SU-DHL-6 (cell line): ENCODE data around the gene NFKBIE.

Experiments used
- H2AFZ ChIP-seq: fragments of 200-600 bp; sonication (generic); 2 replicates; pipeline ENCODE4 v1.6.1; 2014; ENCODE audit warnings: low read depth, mild to moderate bottlenecking, moderate library complexity, mixed read lengths, antibody characterized with exemption, low read length; ENCODE audit not compliant: severe bottlenecking
- H3F3A ChIP-seq: fragments of 200-600 bp; shearing (Covaris generic); 2 replicates; pipeline ENCODE4 v1.6.0; 2016; ENCODE audit warnings: antibody characterized with exemption, mild to moderate bottlenecking; ENCODE audit not compliant: insufficient read depth
- H3K27ac ChIP-seq: fragments of 200-600 bp; sonication (generic); 2 replicates; pipeline ENCODE4 v1.5.1; 2016; ENCODE audit warnings: low read depth, mild to moderate bottlenecking, low read length, moderate library complexity, mixed read lengths
- H3K27me3 ChIP-seq: fragments of 200-600 bp; sonication (generic), shearing (Covaris generic); 2 replicates; pipeline ENCODE4 v1.6.0; 2014; ENCODE audit warnings: mild to moderate bottlenecking, low read length
- H3K36me3 ChIP-seq: fragments of 200-600 bp; sonication (generic); 2 replicates; pipeline ENCODE4 v1.6.1; 2014; ENCODE audit warnings: mild to moderate bottlenecking, low read length, mixed read lengths
- H3K4me2 ChIP-seq: fragments of 300-600, 200-600 bp; shearing (Covaris generic), sonication (generic); 2 replicates; pipeline ENCODE4 v1.6.0; 2014; ENCODE audit warnings: low read length, low read depth, mild to moderate bottlenecking; ENCODE audit not compliant: poor library complexity, severe bottlenecking
- H3K4me3 ChIP-seq: fragments of 200-600 bp; sonication (generic); 2 replicates; pipeline ENCODE4 v1.5.1; 2014; ENCODE audit warnings: antibody characterized with exemption, low read length, mild to moderate bottlenecking, mixed read lengths; ENCODE audit not compliant: insufficient read depth, poor library complexity, severe bottlenecking
- H3K79me2 ChIP-seq: fragments of 200-600 bp; sonication (generic); 2 replicates; pipeline ENCODE4 v1.6.1; 2014; ENCODE audit warnings: mild to moderate bottlenecking, low read length, moderate library complexity; ENCODE audit not compliant: insufficient read depth
- H3K9ac ChIP-seq: fragments of 200-600 bp; sonication (generic); 2 replicates; pipeline ENCODE4 v1.7.0; 2014; ENCODE audit warnings: mild to moderate bottlenecking, low read length
- H3K9me2 ChIP-seq: fragments of 200-600 bp; sonication (generic); replicated peaks from 2 replicates; pipeline ENCODE4 v1.6.1; 2014; ENCODE audit warnings: low read length; ENCODE audit not compliant: insufficient read depth
- H3K9me3 ChIP-seq: fragments of 200-600 bp; sonication (generic); 2 replicates; pipeline ENCODE4 v1.6.1; 2014; ENCODE audit warnings: low read length, mixed read lengths; ENCODE audit not compliant: insufficient read depth
- H4K20me1 ChIP-seq: fragments of 200-600 bp; sonication (generic); 2 replicates; pipeline ENCODE4 v1.6.1; 2014; ENCODE audit warnings: low read depth, mild to moderate bottlenecking, antibody characterized with exemption, low read length, moderate library complexity, mixed read lengths
- CTCF ChIP-seq: fragments of 200-600 bp; sonication (generic); IDR thresholded peaks from one replicate; pipeline ENCODE4 v1.5.1; 2017; ENCODE audit warnings: antibody characterized with exemption, mild to moderate bottlenecking, low read length, moderate library complexity; ENCODE audit not compliant: insufficient read depth, poor library complexity, severe bottlenecking
- EZH2phosphoT487 ChIP-seq: fragments of 200-600 bp; sonication (generic), shearing (Covaris generic); conservative IDR thresholded peaks from 2 replicates; pipeline ENCODE4 v1.6.1; 2018; ENCODE audit warnings: mild to moderate bottlenecking, antibody characterized with exemption, low read length, moderate library complexity, mixed read lengths

The NFKBIE gene

DNA sequence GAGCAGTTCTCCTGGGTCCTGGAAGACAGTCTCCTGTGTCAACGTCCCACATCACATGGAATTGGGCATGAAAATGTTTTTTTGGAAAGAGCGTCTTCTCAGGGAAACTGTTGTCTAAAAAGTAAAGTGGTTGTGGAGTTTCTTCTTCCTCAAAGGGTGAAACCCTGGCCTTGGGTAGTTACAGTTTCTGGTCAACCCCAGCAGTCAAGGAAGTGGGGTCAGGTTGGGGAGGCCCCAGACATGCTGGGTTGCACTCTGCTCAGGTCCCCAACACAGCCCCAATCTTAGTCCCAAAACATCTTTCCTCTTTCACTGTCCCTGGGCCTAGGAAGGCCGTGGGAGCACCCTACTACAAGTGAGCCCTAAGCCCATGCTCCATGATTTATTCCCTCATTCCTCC lies 996 bp upstream of the NFKBIE start:
- peaks cover 38% of the 10 kb centered on the region for H3F3A ChIP-seq
- H2AFZ ChIP-seq = no peak overlapping the region
- H4K20me1 ChIP-seq = no peaks in the 10 kb centered on the region
- TF ChIP-seq EZH2phosphoT487 = no peak
- TF ChIP-seq CTCF = no peak
- H3K27ac ChIP-seq = no peak overlapping the region
- H3K4me2 ChIP-seq = no peak overlapping the region
- H3K36me3 ChIP-seq = no peaks in the 10 kb centered on the region
- H3K27me3 ChIP-seq = no peaks in the 10 kb centered on the region
- H3K4me3 ChIP-seq = no peak overlapping the region
- peaks cover 29% of the 10 kb centered on the region for H3K79me2 ChIP-seq
- no peaks in the 10 kb centered on the region for H3K9me2 ChIP-seq
- no peak overlapping the region for H3K9ac ChIP-seq
- H3K9me3 ChIP-seq = no peaks in the 10 kb centered on the region

- Histone ChIP-seq H3K9me2 (no peaks in the 10 kb centered on the region), H3K27me3 (no peaks in the 10 kb centered on the region), H3K9me3 (no peaks in the 10 kb centered on the region), H3K27ac (0 out of 2 replicates have a peak overlapping the region, but pooled peaks have one; percentile 86), H3K4me2 (peak overlapping the region; percentile 91), H3F3A (peaks cover 44% of the 10 kb centered on the region), H2AFZ (peak overlapping the region; percentile 29), H3K79me2 (peaks cover 29% of the 10 kb centered on the region), H4K20me1 (no peaks in the 10 kb centered on the region), H3K4me3 (peak overlapping the region; percentile 78), H3K9ac (no peak overlapping the region; the same call in 1 of the 2 replicates), H3K36me3 (no peaks in the 10 kb centered on the region)
- TF ChIP-seq CTCF (no peak), EZH2phosphoT487 (no peak)
These were observed 427 bp upstream of the NFKBIE start for GRCh38 chr6:44265722-44266233.

DNA sequence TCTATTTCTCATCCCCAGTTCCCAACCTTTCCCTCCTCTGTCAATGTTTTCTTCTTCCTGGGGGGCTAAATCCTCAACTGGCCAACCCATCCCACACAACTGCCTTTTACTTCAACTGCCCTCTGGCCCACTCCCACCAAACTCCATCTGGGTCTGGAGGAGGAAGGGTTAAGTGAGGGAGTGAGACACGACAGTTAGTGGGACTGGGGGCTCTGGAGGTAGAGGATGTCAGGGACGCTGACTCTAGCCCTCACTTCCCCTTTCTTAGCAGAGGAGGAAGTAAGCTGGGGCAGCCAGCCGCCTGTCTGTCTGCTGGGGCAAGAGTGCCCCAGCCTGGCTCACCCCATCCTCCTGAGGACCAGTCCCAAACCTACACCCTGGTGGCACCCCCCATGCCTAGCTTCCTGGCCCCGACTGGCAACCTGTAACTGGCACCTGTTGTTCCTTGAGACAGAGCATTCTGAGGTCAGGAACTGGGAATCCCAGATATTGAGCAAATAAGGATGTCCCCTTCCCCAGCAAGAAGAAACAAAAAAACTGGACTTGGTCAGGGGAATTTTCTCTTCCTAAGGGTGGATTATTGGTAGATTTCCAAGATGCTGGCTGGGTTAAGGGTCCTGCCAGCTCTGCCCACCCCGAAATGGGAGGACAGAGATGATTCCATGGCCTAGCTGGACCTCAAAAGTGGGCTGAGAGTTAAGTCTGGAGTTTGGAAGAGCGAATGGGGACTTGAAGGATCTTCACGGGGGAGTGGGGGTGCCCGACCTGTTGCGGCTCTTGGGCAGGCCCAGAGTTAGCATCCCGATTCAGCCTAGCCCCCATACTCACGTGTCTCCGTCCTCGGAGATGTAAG lies 971 bp downstream of the NFKBIE start:
- peaks cover 29% of the 10 kb centered on the region for H3K79me2 ChIP-seq
- H3K4me3 ChIP-seq = peak overlapping the region; percentile 78
- H3K27me3 ChIP-seq = no peaks in the 10 kb centered on the region
- peak overlapping the region; percentile 91 for H3K4me2 ChIP-seq
- peaks cover 36% of the 10 kb centered on the region for H3F3A ChIP-seq
- H3K27ac ChIP-seq = peak overlapping the region; percentile 86
- H3K9me3 ChIP-seq = no peaks in the 10 kb centered on the region
- peak overlapping the region; percentile 29 for H2AFZ ChIP-seq
- TF ChIP-seq CTCF (no peak), EZH2phosphoT487 (no peak)
- H3K9me2 ChIP-seq = no peaks in the 10 kb centered on the region
- H3K36me3 ChIP-seq = no peaks in the 10 kb centered on the region
- H3K9ac ChIP-seq = peak overlapping the region; percentile 80
- no peaks in the 10 kb centered on the region for H4K20me1 ChIP-seq
